Mucosa of descending colon (tissue), 3 donors: ENCODE results near the gene FOXP1. TPM values are rescaled to one million over a fixed set of nuclear protein-coding genes. Genes with fewer than 3 reads are reported as not detected.

Experiments used
- ATAC-seq: fragments of 200-7000 bp; cut with Tn5 transposase; one replicate; pipeline ENCODE4 v1.9.1; 2020; ENCODE audit warnings: mild to moderate bottlenecking, moderate library complexity
- DNase-seq, 3 donors: peaks; one replicate each; pipeline ENCODE4 v3.0.0-alpha.2; 2020
- H3K36me3 ChIP-seq: fragments of 200-600 bp; one replicate; pipeline ENCODE4 v1.8.0; 2021; ENCODE audit warnings: low read depth, mild to moderate bottlenecking
- H3K4me1 ChIP-seq: fragments of 200-600 bp; one replicate; pipeline ENCODE4 v1.8.0; 2021; ENCODE audit warnings: low read depth, mild to moderate bottlenecking
- H3K4me3 ChIP-seq: fragments of 200-600 bp; one replicate; pipeline ENCODE4 v1.8.0; 2021; ENCODE audit warnings: mild to moderate bottlenecking
- H3K9me3 ChIP-seq: fragments of 200-600 bp; one replicate; pipeline ENCODE4 v1.8.0; 2021; ENCODE audit warnings: mild to moderate bottlenecking
- intact Hi-C, 2 donors: fragments of 100-400 bp; cut with DNase I in 1 of 2; cut with micrococcal nuclease in 1 of 2; formaldehyde crosslinking; loops; one replicate each; pipeline versions ENCODE4 v1.11.0 to v1.11.1; 2022; cut with DNase I, micrococcal nuclease
- total RNA-seq, 3 donors: library from RNA; stranded (reverse); fragmentation: NEBNext Ultra II Directional in 2 of 3; extraction: Animal tissue kit (Norgen Biotek cat#: 25700) in 2 of 3; gene quantifications; one replicate each; pipeline versions ENCODE4 v1.2.1 to v1.2.4, GENCODE V29; 2021 to 2023
- TF ChIP-seq, protein P1 (sequence below): fragments of 200-600 bp; IDR thresholded peaks from one replicate; pipeline ENCODE4 v1.8.0; 2022; ENCODE audit warnings: antibody characterized with exemption, mild to moderate bottlenecking
- donor health status: DM: no; HTN: no; CAD: no; lungs with moderate emphysema.
- donor health status: DM: no; HTN: no; CAD: no.
- donor health status: DM: no; HTN: yes; CAD: no.

Gene FOXP1
- total RNA-seq, 3 donors from 2014 or later: 133 to 217 (median 214) TPM

DNA sequence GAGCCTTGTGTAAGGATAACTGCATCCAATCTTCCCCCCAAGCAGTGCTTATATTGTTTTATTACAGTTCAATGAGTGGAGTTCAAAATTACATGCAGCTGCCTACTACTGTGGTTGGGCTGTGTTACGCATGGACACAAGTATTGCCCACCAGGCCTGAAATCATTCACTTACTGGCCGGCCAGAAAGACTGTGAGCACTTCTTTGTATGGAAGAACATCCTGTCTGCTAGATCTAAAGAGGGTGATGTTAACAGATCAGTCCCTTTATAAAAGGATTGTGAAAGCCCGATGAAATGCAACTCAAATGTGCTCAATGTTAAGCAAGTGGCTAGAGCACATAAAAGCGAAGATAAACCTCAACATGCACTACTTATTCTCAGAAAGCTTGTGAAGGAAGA, 132.5 kb downstream of the FOXP1 start:
- ATAC-seq: peak; percentile 64
- no peaks in the 10 kb centered on the region for H3K9me3 ChIP-seq
- H3K36me3 ChIP-seq: no peaks in the 10 kb centered on the region
- no peak overlapping the region for H3K4me3 ChIP-seq
- intact Hi-C loops: no loop called here
- TF ChIP-seq, protein P1, sequence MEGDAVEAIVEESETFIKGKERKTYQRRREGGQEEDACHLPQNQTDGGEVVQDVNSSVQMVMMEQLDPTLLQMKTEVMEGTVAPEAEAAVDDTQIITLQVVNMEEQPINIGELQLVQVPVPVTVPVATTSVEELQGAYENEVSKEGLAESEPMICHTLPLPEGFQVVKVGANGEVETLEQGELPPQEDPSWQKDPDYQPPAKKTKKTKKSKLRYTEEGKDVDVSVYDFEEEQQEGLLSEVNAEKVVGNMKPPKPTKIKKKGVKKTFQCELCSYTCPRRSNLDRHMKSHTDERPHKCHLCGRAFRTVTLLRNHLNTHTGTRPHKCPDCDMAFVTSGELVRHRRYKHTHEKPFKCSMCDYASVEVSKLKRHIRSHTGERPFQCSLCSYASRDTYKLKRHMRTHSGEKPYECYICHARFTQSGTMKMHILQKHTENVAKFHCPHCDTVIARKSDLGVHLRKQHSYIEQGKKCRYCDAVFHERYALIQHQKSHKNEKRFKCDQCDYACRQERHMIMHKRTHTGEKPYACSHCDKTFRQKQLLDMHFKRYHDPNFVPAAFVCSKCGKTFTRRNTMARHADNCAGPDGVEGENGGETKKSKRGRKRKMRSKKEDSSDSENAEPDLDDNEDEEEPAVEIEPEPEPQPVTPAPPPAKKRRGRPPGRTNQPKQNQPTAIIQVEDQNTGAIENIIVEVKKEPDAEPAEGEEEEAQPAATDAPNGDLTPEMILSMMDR: no peak
- peaks cover 28% of the 10 kb centered on the region for H3K4me1 ChIP-seq
- no peak for DNase-seq

DNA sequence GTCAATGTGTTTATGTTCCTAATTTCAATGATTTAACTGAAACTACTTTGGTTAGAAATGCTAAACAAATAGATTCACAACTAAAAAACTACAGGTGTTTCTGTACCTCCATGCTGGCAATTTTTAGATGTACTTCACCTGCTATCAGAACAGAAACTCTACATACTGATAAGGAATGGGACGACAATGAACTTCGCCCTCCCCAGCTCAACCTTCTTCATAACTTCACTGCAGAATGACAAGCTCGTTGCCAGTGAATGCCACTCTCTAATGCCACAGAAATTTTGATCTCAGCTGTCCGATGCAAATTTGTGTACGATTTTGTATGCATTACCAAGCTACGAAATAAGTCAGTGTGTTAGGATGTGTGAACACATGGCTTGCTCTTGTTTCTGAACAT, 133.4 kb downstream of the FOXP1 start:
- Histone ChIP-seq H3K4me1 (peaks cover 28% of the 10 kb centered on the region), H3K36me3 (no peaks in the 10 kb centered on the region), H3K9me3 (no peaks in the 10 kb centered on the region), H3K4me3 (no peak overlapping the region)
- TF ChIP-seq, protein P1: no peak
- intact Hi-C loops: no loop called here
- DNase-seq (peak in 1 of 3 donors; percentile 55), ATAC-seq (peak; percentile 81)

DNA sequence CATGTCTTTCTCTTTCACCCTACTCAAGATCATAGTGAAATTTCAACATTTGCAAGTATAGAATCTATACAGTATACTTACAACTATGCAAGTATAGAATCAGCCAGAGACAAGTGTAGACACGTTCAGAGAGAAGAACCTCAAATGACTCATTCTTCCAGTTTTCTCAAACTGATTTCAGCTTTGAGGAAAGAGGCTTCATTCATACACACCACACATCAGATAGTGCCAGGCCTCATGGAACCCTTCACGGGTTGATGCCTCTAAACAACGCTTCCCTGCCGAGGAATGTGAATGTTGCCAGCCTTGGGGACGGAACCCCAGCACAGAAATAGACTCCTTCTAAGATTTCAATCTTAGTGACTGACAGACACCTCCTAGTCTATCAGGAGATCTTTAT, 135.7 kb downstream of the FOXP1 start:
- H3K4me3 ChIP-seq: no peak overlapping the region
- H3K9me3 ChIP-seq: no peaks in the 10 kb centered on the region
- intact Hi-C loops: no loop called here
- DNase-seq (no peak), ATAC-seq (no peak)
- peaks cover 21% of the 10 kb centered on the region for H3K4me1 ChIP-seq
- H3K36me3 ChIP-seq: no peaks in the 10 kb centered on the region
- TF ChIP-seq, protein P1: no peak

DNA sequence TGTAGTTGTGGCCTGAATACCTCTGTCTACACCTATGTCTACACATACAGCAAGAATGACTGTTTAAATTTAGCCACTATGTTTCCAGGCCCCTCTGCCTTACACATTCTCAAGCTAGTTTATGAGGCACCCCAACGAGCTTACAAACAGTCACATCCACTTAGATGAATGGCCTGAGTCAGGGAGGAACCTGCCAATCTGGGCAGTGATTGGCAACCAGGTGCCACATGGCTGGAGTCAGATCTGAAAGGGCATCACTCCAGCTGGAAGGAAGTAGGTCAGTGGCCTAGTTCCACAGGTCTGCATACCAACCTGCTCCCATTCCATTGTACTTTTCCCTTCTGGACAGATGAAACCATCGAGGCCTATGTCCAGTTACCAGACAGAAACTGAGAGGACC, 136.3 kb downstream of the FOXP1 start:
- H3K4me3 ChIP-seq: no peak overlapping the region
- H3K9me3 ChIP-seq: no peaks in the 10 kb centered on the region
- ATAC-seq (no peak), DNase-seq (no peak)
- peaks cover 21% of the 10 kb centered on the region for H3K4me1 ChIP-seq
- intact Hi-C loops: no loop called here
- TF ChIP-seq, protein P1: no peak
- no peaks in the 10 kb centered on the region for H3K36me3 ChIP-seq

DNA sequence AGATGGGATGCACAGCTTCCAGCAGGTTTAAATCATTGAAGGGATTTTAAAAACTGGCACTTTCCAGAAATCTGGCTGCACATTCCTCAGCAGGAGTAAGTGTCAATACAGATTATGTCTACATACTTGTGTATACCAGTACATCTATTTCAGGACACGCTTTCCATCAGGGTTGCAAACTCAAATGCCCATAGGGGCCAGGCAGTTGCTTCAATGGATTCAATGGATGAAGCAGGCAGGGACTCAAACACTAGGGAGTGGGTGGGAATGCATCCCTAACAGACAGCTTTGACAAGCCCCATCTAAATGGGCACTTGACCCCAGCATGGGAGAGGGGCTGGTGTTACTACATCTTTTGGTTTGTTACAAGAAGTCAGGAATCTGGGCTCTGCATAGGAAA, 136.8 kb downstream of the FOXP1 start:
- TF ChIP-seq, protein P1: no peak
- H3K9me3 ChIP-seq: no peaks in the 10 kb centered on the region
- intact Hi-C loops: no loop called here
- peaks cover 19% of the 10 kb centered on the region for H3K4me1 ChIP-seq
- H3K4me3 ChIP-seq: no peak overlapping the region
- ATAC-seq: no peak
- DNase-seq: no peak
- no peaks in the 10 kb centered on the region for H3K36me3 ChIP-seq

DNA sequence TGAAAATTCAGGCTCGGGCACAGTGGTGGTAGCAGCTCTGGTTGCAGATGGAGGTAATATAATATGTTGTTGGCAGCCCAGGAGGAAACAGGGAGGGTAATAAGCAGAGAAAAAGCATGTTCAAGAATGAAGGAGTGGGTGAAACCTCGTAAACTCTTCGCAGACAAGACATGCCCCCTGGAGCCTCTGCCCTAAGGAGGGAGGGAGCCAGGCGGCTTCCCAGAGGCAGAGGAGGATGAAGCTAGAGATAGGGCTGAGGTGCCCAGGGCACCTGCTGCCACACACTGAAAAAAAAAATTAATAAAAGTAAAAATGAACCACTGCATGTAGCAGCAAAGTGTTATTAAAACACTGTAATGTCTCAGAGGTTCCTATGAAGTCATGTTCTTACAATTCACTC, 137.3 kb downstream of the FOXP1 start:
- TF ChIP-seq, protein P1: no peak
- H3K9me3 ChIP-seq: no peaks in the 10 kb centered on the region
- DNase-seq (no peak), ATAC-seq (no peak)
- no peak overlapping the region for H3K4me3 ChIP-seq
- H3K4me1 ChIP-seq: peaks cover 18% of the 10 kb centered on the region
- intact Hi-C loops: no loop called here
- no peaks in the 10 kb centered on the region for H3K36me3 ChIP-seq
